ENCODE results near the gene ATL1.
"Not testable (repeated sequence)": the region's sequence is repeated elsewhere in the genome, so short reads cannot be mapped to it uniquely, and the experiment has no call there.

ATL1 gene

GRCh38 chr14:50551877-50552276 is 8.1 kb upstream of the ATL1 start:
- DNase-seq (ENCODE audit: insufficient read length, low spot score) (no peak), FAIRE-seq (no peak)
- TF ChIP-seq POLR2A (IDR thresholded peaks at IDR 0.05; ENCODE audit: low read depth, low read length) = no peak

GRCh38 chr14:50552796-50553195 is 7.1 kb upstream of the ATL1 start:
- not testable (repeated sequence) for FAIRE-seq; DNase-seq (ENCODE audit: insufficient read length, low spot score)

GRCh38 chr14:50560931-50561285 is 963 bp downstream of the ATL1 start:
- FAIRE-seq (peak; percentile 79), DNase-seq (ENCODE audit: insufficient read length, low spot score) (peak; percentile 26)
- peak; percentile 28; the same call in 1 of the 2 replicates for TF ChIP-seq POLR2A (IDR thresholded peaks at IDR 0.05; ENCODE audit: low read depth, low read length)

- no peak for TF ChIP-seq POLR2A (IDR thresholded peaks at IDR 0.05; ENCODE audit: low read depth, low read length)
- no peak for DNase-seq (ENCODE audit: insufficient read length, low spot score)
- no peak for FAIRE-seq
Measured at GRCh38 chr14:50562841-50563240, 2.9 kb downstream of the ATL1 start.

- FAIRE-seq (no peak), DNase-seq (ENCODE audit: insufficient read length, low spot score) (no peak)
- no peak for TF ChIP-seq POLR2A (IDR thresholded peaks at IDR 0.05; ENCODE audit: low read depth, low read length)
Measured at GRCh38 chr14:50569714-50570274, 9.8 kb downstream of the ATL1 start.

GRCh38 chr14:50573862-50574261 is 13.9 kb downstream of the ATL1 start:
- no peak for TF ChIP-seq POLR2A (IDR thresholded peaks at IDR 0.05; ENCODE audit: low read depth, low read length)
- DNase-seq (ENCODE audit: insufficient read length, low spot score) = no peak
- FAIRE-seq = no peak

- DNase-seq (ENCODE audit: insufficient read length, low spot score) = no peak
- no peak for FAIRE-seq
- no peak for TF ChIP-seq POLR2A (IDR thresholded peaks at IDR 0.05; ENCODE audit: low read depth, low read length)
Measured at GRCh38 chr14:50575769-50576168, 15.8 kb downstream of the ATL1 start.

- TF ChIP-seq POLR2A (IDR thresholded peaks at IDR 0.05; ENCODE audit: low read depth, low read length) = no peak
- FAIRE-seq (no peak), DNase-seq (ENCODE audit: insufficient read length, low spot score) (no peak)
Measured at GRCh38 chr14:50577982-50578381, 18.0 kb downstream of the ATL1 start.

- no peak for TF ChIP-seq POLR2A (IDR thresholded peaks at IDR 0.05; ENCODE audit: low read depth, low read length)
- DNase-seq (ENCODE audit: insufficient read length, low spot score) (no peak), FAIRE-seq (no peak)
Measured at GRCh38 chr14:50578433-50578832, 18.5 kb downstream of the ATL1 start.

- no peak for DNase-seq (ENCODE audit: insufficient read length, low spot score)
- no peak for FAIRE-seq
- TF ChIP-seq POLR2A (IDR thresholded peaks at IDR 0.05; ENCODE audit: low read depth, low read length) = no peak
Measured at GRCh38 chr14:50590464-50590863, 30.5 kb downstream of the ATL1 start.

- no peak for FAIRE-seq
- no peak for DNase-seq (ENCODE audit: insufficient read length, low spot score)
- no peak for TF ChIP-seq POLR2A (IDR thresholded peaks at IDR 0.05; ENCODE audit: low read depth, low read length)
Measured at GRCh38 chr14:50594577-50595316, 34.8 kb downstream of the ATL1 start.

- FAIRE-seq (no peak), DNase-seq (ENCODE audit: insufficient read length, low spot score) (no peak)
- TF ChIP-seq POLR2A (IDR thresholded peaks at IDR 0.05; ENCODE audit: low read depth, low read length) = no peak
Measured at GRCh38 chr14:50598765-50599164, 38.8 kb downstream of the ATL1 start.

- FAIRE-seq = peak; percentile 41
- DNase-seq (ENCODE audit: insufficient read length, low spot score) = no peak
Measured at GRCh38 chr14:50599700-50600444, 39.9 kb downstream of the ATL1 start.

GRCh38 chr14:50600849-50601248 is 40.9 kb downstream of the ATL1 start:
- no peak for TF ChIP-seq POLR2A (IDR thresholded peaks at IDR 0.05; ENCODE audit: low read depth, low read length)
- no peak for FAIRE-seq
- DNase-seq (ENCODE audit: insufficient read length, low spot score) = no peak

More at GRCh38 chr14:50599700-50600444, 39.9 kb downstream of the ATL1 start:
- TF ChIP-seq POLR2A (IDR thresholded peaks at IDR 0.05; ENCODE audit: low read depth, low read length) = no peak

GRCh38 chr14:50601394-50601793 is 41.4 kb downstream of the ATL1 start:
- TF ChIP-seq POLR2A (IDR thresholded peaks at IDR 0.05; ENCODE audit: low read depth, low read length) = no peak
- DNase-seq (ENCODE audit: insufficient read length, low spot score) (no peak), FAIRE-seq (no peak)
